HPDE6-E6E7 (cell line): ENCODE data around the gene ARL14EP.

Experiments used
- DNase-seq: peaks from one replicate; pipeline ENCODE4 v3.0.0; 2011; ENCODE audit warnings: missing footprints; ENCODE audit errors: extremely low spot score

The ARL14EP gene

GRCh38 chr11:30326906-30327305, 4.0 kb downstream of the ARL14EP start:
- no peak for DNase-seq

DNA sequence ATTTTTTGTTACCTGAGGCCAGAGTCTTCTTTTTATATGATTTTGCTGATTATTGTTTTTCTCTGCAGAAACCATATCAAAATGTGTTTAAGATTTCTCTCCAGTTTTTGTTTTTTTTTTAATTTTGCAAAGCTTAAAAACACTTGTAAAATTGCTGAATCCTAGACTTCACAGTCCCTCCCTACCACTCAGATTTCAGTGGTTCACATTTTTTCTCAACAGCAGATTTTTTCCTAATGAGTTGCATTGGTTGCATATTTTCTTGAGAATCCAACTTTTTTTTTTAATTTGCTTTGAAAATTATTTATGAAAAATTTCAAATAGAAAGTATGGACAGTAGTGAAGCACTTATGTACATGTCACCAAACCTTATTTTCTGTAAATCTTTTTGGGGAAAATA, 5.8 kb downstream of the ARL14EP start:
- no peak for DNase-seq

- no peak for DNase-seq
These were observed 6.4 kb downstream of the ARL14EP start for GRCh38 chr11:30329150-30329940.

- DNase-seq: no peak
These were observed 10.5 kb downstream of the ARL14EP start for GRCh38 chr11:30333405-30333804.

DNA sequence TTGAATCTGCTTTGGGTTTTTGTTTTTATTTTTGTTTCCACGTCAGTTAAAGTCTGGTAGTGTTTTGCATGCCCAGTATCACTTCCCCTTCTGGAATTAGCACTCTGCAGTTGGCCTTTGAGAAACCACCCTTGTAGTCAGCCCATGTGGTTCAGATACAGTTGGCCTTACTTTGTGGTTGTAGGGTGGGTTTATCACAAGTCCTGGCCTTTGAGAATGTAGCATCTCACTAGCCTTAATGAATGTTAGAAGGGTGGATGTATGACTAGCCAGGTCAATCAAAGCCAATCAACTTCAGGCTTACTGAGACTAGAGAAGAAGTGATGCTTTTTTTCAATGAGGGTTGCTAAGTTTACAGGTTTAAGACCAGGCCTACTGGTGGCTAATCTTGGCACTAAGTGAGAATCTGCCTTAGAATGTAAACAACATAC, 19.8 kb downstream of the ARL14EP start:
- DNase-seq: no peak

DNA sequence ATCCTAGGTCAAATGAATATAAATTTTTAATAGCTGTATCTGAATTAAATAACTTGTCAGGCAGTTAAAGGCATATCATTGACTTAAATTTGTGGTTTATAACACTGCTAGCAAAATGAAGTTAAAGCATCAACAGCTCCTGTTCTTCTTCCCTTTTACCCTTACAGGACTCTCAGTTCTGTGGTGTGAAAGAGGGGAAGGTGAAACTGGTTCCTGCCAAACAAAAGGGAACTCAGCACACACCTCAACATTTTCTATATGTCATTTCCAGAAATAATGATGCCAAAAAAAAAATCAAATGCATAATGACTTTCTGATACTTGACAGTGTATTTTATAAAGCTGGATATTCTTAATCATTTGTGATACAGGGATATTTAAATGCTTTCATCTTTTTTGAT, 21.2 kb downstream of the ARL14EP start:
- DNase-seq: no peak

DNA sequence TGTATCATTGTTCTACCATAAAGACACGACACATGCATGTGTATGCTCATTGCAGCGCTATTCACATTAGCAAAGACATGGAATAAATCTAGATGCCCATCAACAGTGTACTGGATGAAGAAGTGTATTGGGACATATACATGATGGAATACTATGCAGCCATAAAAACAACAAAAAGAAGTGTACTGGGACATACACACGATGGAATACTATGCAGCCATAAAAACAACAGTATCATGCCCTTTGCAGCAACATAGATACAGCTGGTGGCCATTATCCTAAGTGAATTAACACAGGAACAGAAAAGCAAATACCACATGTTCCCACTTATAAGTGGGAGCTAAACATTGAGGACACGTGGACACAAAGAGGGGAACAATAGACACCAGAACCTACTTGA, 22.7 kb downstream of the ARL14EP start:
- no peak for DNase-seq

DNA sequence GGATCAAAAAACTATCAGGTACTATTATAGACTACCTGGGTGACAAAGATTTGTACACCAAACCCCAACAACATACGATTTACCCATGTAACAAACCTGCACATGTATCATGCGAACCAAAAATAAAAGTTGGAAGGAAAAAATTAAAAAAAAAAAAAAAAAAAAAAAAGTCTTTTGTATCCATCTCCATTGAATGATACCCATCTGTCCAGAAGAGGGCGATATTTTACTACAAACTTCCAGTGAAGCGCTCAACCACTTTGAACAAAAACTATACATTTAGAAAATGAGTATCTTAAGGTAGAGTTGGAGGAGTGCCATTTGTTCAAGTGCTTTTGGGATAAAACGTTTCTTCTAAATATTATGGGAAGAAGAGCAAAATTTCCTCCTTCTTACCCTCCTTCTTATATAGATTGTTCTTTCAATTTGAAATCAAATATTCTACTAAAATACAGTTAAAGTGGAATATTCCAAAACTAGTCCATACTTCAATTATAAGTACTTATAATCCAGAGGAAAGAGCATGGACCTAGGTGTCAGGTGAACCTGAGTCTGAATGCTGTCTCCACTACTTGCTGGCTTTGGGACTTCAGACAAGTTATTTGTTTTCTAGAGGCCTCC, 23.3 kb downstream of the ARL14EP start:
- DNase-seq: no peak

DNA sequence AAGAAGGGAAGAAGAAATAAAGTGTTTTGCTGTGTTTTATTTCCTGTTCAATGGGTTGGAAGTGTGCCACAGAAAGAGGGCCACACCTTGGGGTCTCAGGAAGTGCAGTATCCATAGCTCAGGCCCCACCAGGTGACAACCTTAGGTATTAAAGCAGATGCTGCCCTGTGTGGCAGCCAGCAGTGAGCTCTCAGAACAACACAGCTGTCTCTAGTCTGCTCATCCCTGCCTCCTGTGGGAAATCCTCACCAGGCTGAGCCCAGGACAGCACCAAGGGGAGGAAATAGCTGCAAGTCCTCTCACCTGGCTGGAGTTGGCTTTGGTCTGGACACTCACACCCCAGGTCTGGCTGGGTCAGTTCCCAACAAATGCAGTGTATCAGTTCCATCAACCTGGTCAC, 25.1 kb downstream of the ARL14EP start:
- no peak for DNase-seq

DNA sequence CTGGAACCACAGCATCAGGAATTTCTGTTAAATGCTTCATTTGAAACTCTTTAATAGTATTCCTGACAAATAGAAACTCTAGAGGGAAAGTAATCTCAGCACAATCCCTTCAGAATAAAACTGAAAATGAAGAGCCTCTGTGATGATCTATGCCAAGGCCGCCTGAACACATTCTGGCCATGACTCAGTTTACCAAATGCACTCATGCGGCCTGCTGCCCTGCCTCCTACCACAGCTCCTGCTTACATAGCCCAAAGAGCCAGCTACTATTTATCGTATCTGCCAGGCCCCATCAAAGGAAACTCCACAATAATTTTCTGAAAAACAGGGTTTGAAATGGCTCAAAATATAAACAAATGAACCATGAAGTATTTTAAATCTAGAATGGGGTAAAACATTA, 27.0 kb downstream of the ARL14EP start:
- no peak for DNase-seq

- no peak for DNase-seq
These were observed 27.5 kb downstream of the ARL14EP start for GRCh38 chr11:30350384-30350783.

GRCh38 chr11:30351061-30351460, 28.2 kb downstream of the ARL14EP start:
- DNase-seq: no peak

DNA sequence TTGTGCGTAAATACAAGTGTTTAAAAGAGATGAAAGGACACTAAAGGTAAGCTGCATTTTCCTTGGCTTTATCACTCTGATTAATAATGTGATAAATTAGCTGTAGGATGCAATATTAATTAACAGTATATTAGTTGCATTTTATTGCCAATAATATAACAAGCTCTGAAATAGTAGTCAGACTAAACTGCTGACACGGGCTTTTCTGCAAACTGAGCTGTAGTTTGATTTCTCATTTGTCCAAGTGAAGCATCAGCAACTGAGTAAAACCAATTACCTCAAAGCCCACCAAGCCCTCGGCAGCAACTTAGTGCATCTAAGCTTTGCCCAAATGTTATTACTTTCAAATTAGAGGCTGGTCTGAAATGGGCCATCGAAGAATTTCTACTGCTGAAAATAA, 33.5 kb downstream of the ARL14EP start:
- no peak for DNase-seq

DNA sequence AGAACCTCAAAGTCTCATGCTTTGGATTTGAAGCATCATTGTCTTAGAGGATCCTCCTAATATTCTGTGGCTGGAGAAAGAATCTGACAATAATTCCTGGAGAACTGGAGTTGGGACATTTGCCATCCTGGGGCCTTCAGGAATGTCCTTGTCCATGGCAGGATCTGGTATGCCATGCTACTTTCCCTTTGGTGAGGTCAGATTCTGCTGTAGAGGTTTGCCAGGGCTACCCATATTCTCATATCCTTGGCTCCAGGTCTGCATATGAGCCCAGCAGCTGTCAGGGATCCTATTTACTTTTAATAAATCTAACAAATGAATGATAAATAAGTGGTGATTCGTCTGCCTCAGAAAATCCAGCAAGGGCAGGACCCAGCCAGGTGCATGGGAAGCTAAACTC, 35.0 kb downstream of the ARL14EP start:
- no peak for DNase-seq

DNA sequence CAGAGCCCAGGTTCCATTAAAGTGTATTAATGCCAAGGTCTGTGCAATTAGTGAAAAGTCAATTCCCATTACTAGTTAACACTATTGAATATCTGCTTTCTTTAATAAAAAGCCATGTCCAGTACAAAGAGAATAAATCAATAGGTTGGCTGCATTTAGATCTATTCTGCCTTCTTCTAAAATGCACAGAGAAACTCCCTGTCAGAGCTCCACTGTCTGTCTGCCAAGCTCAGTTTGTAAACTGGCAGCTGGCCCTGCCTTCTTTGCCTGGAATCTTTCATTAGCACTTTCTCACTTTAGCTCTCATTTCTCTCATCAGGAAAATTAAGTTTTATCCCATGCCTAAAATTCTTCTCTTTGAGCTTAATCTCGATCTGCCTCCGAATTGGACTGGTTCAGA, 35.6 kb downstream of the ARL14EP start:
- DNase-seq: no peak

DNA sequence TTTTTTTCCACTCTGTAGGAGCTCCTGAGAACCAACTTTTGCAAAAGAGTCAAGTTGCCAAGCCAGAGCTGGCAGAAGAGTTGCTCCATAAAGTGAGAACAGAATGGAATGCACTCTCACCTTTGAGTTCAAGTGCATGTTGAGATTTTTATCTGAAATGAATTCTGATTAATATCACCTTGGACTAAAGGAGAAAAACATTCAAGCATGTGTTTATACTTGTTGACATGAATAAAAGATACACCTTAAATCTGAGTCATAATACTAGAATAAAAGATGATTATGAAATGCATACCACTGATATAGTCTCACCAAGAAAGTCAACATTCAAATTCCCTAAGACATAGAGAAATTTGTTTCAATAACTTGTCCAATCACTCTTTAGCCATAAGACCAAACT, 37.8 kb downstream of the ARL14EP start:
- peak; percentile 67 for DNase-seq

DNA sequence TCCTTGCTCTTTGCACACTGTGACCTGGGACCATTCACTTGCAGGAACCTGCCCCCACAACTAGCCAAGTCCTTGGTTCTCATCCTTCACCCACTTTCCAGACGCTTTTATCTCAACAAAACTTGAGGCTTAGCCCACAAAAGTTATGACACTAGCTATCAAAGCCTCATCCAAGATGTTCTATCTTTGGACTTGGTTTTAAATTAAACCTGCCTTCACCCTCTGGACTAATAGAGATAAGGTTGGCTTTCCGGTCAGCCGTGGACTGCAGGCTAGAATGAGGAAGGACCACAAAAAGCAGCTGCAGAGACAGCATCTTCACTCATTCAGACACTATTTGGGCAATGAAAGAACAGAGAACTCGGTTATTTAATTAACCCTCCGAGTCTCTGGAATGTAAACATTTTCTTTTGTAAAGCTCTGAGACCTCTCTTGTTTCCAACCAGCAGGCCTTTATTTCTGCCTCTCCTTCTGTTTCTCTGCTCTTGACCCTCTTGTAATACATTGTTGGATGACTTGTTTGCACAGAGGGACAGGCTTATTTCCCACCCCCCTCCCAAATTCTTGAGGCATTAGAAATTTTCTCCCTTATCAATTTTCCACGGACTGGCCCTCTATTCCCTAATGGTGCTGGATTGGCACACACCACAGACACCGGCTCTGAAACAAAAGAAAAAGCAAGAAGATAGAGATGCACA, 41.4 kb downstream of the ARL14EP start:
- no peak for DNase-seq

GRCh38 chr11:30364837-30365482, 42.1 kb downstream of the ARL14EP start:
- DNase-seq: no peak

DNA sequence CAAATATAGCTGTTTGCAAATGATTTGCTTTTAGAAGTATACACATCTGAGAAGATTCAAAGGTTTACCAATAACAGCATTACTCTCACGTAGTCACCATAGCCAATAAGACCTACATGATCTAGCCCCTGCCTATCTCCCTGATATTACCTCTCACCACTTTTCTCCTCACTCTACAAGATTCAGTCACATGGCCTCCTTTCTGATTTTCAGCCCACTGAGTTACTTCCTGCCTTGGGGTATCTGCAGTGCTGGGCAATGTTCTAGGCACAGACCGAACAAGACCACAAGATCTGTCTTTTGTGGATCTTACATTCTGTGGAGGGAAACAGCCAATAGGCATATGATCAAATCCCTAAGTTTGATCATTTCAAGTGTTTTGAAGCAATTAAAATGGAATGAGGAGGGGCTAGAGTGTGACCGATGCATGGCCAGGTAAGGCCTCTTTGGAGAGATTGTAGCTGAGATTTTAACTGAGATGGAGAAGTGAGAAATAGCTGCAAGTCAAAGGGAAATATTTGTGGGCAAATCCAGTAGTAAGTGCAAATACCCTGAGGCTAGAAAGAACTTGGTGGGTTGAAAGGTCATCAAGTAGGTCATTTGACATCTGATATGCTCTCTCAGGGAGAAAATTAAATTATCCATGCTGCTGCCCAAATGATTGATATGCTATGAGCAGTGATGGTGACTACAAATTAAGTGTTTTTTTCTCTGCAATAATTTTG, 43.1 kb downstream of the ARL14EP start:
- DNase-seq: no peak

GRCh38 chr11:30368394-30368793, 45.5 kb downstream of the ARL14EP start:
- DNase-seq: no peak

DNA sequence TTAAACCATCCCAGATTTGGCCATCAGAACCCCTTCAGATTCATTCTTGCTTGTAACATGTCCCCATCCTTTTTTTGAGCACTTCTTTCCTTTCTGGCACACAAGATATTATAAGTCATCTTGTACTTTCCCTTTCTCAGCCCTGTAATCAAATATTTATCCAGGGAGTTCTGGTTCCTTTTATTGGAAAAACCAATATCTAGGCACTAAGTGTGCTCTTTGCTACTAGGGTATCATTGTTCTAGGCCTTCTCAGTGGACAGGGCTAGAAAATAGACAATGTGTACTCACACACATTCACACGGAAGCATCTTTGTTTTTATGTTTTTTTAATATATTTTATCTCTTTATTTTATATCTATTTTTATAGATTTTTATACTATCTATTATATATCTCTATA, 47.3 kb downstream of the ARL14EP start:
- no peak for DNase-seq

DNA sequence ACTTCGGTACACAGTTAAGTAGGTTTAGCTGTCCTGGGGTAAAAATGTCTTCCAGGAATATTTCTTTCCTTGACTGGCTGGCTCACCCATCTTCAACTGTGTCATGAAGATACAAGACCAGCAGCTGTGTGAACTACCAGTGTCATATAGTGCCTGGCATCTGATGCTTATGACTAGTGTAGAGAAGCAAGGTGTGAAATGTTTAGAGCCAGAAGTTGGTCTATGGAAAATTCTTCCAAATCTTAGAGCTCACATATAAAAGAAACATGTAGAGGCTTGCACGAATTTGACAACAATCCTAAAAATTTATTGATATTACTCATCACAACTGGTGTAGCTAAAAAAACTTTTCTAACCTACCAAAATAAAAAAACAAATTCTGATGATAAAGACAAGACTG, 54.4 kb downstream of the ARL14EP start:
- no peak for DNase-seq
